ENCODE data around the gene C11orf54.
A peak's percentile ranks its signal among the peaks of the same experiment; 100 is the strongest.
"Not testable (repeated sequence)": the region's sequence is repeated elsewhere in the genome, so short reads cannot be mapped to it uniquely, and the experiment has no call there.

C11orf54 gene

GRCh38 chr11:93759123-93759522 is 17.7 kb downstream of the C11orf54 start:
- ATAC-seq: not testable (repeated sequence)
- TF ChIP-seq ZNF8 (CRISPR knock-in tag; IDR thresholded peaks at IDR 0.05): peak; percentile 56; the same call in 1 of the 2 replicates

GRCh38 chr11:93761910-93762309 is 20.4 kb downstream of the C11orf54 start:
- no peak for TF ChIP-seq ZNF70 (CRISPR knock-in tag; IDR thresholded peaks at IDR 0.05)
- no peak for TF ChIP-seq CREB5 (CRISPR knock-in tag; IDR thresholded peaks at IDR 0.05; ENCODE audit: low read depth)
- no peak for TF ChIP-seq ARNTL (CRISPR knock-in tag; IDR thresholded peaks at IDR 0.05; ENCODE audit: borderline replicate concordance, low read depth)
- TF ChIP-seq RARB (CRISPR knock-in tag; IDR thresholded peaks at IDR 0.05): no peak
- no peak for TF ChIP-seq PATZ1 (CRISPR knock-in tag; IDR thresholded peaks at IDR 0.05; ENCODE audit: borderline replicate concordance)
- no peak for TF ChIP-seq OSR1 (CRISPR knock-in tag; IDR thresholded peaks at IDR 0.05)
- no peak for TF ChIP-seq CSRNP3 (CRISPR knock-in tag; IDR thresholded peaks at IDR 0.05)
- no peak for TF ChIP-seq ESRRG (CRISPR knock-in tag; IDR thresholded peaks at IDR 0.05)
- no peak for TF ChIP-seq ZNF8 (CRISPR knock-in tag; IDR thresholded peaks at IDR 0.05)
- no peak for TF ChIP-seq ZFP3 (CRISPR knock-in tag; IDR thresholded peaks at IDR 0.05)
- no peak for TF ChIP-seq TOX (CRISPR knock-in tag; IDR thresholded peaks at IDR 0.05; ENCODE audit: borderline replicate concordance)
- no peak for TF ChIP-seq ZFP30 (CRISPR knock-in tag; IDR thresholded peaks at IDR 0.05)
- TF ChIP-seq ZNF565 (CRISPR knock-in tag; conservative IDR thresholded peaks at IDR 0.05; ENCODE audit: low read depth): no peak
- no peak for TF ChIP-seq GLIS3 (CRISPR knock-in tag; IDR thresholded peaks at IDR 0.05)
- TF ChIP-seq CSDC2 (CRISPR knock-in tag; IDR thresholded peaks at IDR 0.05): no peak
- no peak for TF ChIP-seq ZC3H10 (CRISPR knock-in tag; IDR thresholded peaks at IDR 0.05)
- TF ChIP-seq TSHZ2 (CRISPR knock-in tag; IDR thresholded peaks at IDR 0.05): no peak
- no peak for TF ChIP-seq TCF4 (CRISPR knock-in tag; IDR thresholded peaks at IDR 0.05; ENCODE audit: borderline replicate concordance)
- TF ChIP-seq PPARA (CRISPR knock-in tag; IDR thresholded peaks at IDR 0.05; ENCODE audit: borderline replicate concordance): no peak
- TF ChIP-seq SNAI2 (CRISPR knock-in tag; IDR thresholded peaks at IDR 0.05): no peak
- no peak for ATAC-seq

GRCh38 chr11:93765551-93765950 is 24.1 kb downstream of the C11orf54 start:
- no peak for ATAC-seq
- TF ChIP-seq ESRRG (CRISPR knock-in tag; IDR thresholded peaks at IDR 0.05): no peak
- 0 out of 2 replicates have a peak, but pooled peaks have one; percentile 24 for TF ChIP-seq ISL1 (CRISPR knock-in tag; IDR thresholded peaks at IDR 0.05)

GRCh38 chr11:93766504-93766903 is 25.0 kb downstream of the C11orf54 start:
- no peak for ATAC-seq
- TF ChIP-seq ISL1 (CRISPR knock-in tag; IDR thresholded peaks at IDR 0.05): no peak
- TF ChIP-seq ZC3H10 (CRISPR knock-in tag; IDR thresholded peaks at IDR 0.05): no peak
- TF ChIP-seq ARNTL (CRISPR knock-in tag; IDR thresholded peaks at IDR 0.05; ENCODE audit: borderline replicate concordance, low read depth): no peak
- TF ChIP-seq SNAI2 (CRISPR knock-in tag; IDR thresholded peaks at IDR 0.05): no peak
- no peak for TF ChIP-seq ZNF565 (CRISPR knock-in tag; conservative IDR thresholded peaks at IDR 0.05; ENCODE audit: low read depth)

GRCh38 chr11:93767018-93767417 is 25.5 kb downstream of the C11orf54 start:
- ATAC-seq: no peak

More at GRCh38 chr11:93767018-93767417, 25.5 kb downstream of the C11orf54 start:
- TF ChIP-seq ISL1 (CRISPR knock-in tag; IDR thresholded peaks at IDR 0.05) (no peak), TCF4 (CRISPR knock-in tag; IDR thresholded peaks at IDR 0.05; ENCODE audit: borderline replicate concordance) (no peak), ESRRG (CRISPR knock-in tag; IDR thresholded peaks at IDR 0.05) (no peak), PPARA (CRISPR knock-in tag; IDR thresholded peaks at IDR 0.05; ENCODE audit: borderline replicate concordance) (no peak), ZNF565 (CRISPR knock-in tag; conservative IDR thresholded peaks at IDR 0.05; ENCODE audit: low read depth) (no peak), ZNF70 (CRISPR knock-in tag; IDR thresholded peaks at IDR 0.05) (no peak), ARNTL (CRISPR knock-in tag; IDR thresholded peaks at IDR 0.05; ENCODE audit: borderline replicate concordance, low read depth) (no peak), ZC3H10 (CRISPR knock-in tag; IDR thresholded peaks at IDR 0.05) (no peak), OSR1 (CRISPR knock-in tag; IDR thresholded peaks at IDR 0.05) (no peak), TSHZ2 (CRISPR knock-in tag; IDR thresholded peaks at IDR 0.05) (no peak)

Data from SK-N-SH treated with all-trans-retinoic acid at 6 μM for 48 hours (cell line).